Activated CD8-positive, alpha-beta T cell treated with anti-CD3 and anti-CD28 coated beads for 36 hours (primary cell): Measurements from ENCODE around the gene NFATC2. TPM values are rescaled to one million over a fixed set of nuclear protein-coding genes. Genes with fewer than 3 reads are reported as not detected.

Experiments
- ATAC-seq: fragments of 200-7000 bp; cut with Tn5 transposase; one replicate; pipeline ENCODE4 v1.10.0; 2021; ENCODE audit warnings: mild to moderate bottlenecking, moderate library complexity
- CTCF ChIA-PET: fragments of 350-600 bp; sonication (Branson Sonifier 250); formaldehyde crosslinking; loops from one replicate; lab custom pipeline; 2021; ENCODE audit warnings: antibody characterized with exemption; lab: Charles Lee
- POLR2A ChIA-PET: fragments of 350-600 bp; sonication (Branson Sonifier 250); formaldehyde crosslinking; loops from one replicate; lab custom pipeline; 2021; ENCODE audit warnings: antibody characterized with exemption; lab: Charles Lee
- DNase-seq: peaks from one replicate; pipeline ENCODE4 v3.0.0-alpha.2; 2020
- H3K27ac Mint-ChIP-seq: one replicate; pipeline ENCODE4 v1.8.0; 2021; ENCODE audit warnings: mild to moderate bottlenecking, mixed read lengths
- H3K27me3 Mint-ChIP-seq: one replicate; pipeline ENCODE4 v1.8.0; 2021; ENCODE audit warnings: mixed read lengths
- H3K36me3 Mint-ChIP-seq: one replicate; pipeline ENCODE4 v1.8.0; 2021; ENCODE audit warnings: low read depth, mixed read lengths
- H3K4me1 Mint-ChIP-seq: one replicate; pipeline ENCODE4 v1.8.0; 2021; ENCODE audit warnings: low read depth, mixed read lengths
- H3K4me3 Mint-ChIP-seq: one replicate; pipeline ENCODE4 v1.8.0; 2021; ENCODE audit warnings: mild to moderate bottlenecking, moderate library complexity, mixed read lengths
- H3K9me3 Mint-ChIP-seq: one replicate; pipeline ENCODE4 v1.8.0; 2021; ENCODE audit warnings: mixed read lengths
- CTCF ChIP-seq: fragments of 200-600 bp; IDR thresholded peaks from one replicate; pipeline ENCODE4 v1.8.0; 2022; ENCODE audit warnings: antibody characterized with exemption, mild to moderate bottlenecking
- intact Hi-C: fragments of 100-400 bp; cut with micrococcal nuclease; formaldehyde crosslinking; loops from one replicate; pipeline ENCODE4 v1.10.0; 2022
- total RNA-seq, 2 experiments: library from RNA; stranded (reverse); gene quantifications; one replicate each; pipeline ENCODE4 v1.2.3, GENCODE V29; 2021

NFATC2 gene
- total RNA-seq, 2 experiments from 2014 or later: 38.3 to 40.9 TPM

- H3K27me3 Mint-ChIP-seq: no peaks in the 10 kb centered on the region
- H3K4me1 Mint-ChIP-seq: peaks cover 42% of the 10 kb centered on the region
- ChIA-PET POLR2A (interaction anchor here (1.1 kb wide), 1 partner anchor 10 kb away, joined by 4 read pairs; no protein-coding TSS in a partner anchor), CTCF (no interaction called here)
- no peaks in the 10 kb centered on the region for H3K9me3 Mint-ChIP-seq
- intact Hi-C loops: no loop called here
- DNase-seq: no peak
- H3K27ac Mint-ChIP-seq: peak overlapping the region; percentile 11
- no peak overlapping the region for H3K4me3 Mint-ChIP-seq
- TF ChIP-seq CTCF: no peak
- peaks cover 68% of the 10 kb centered on the region for H3K36me3 Mint-ChIP-seq
- ATAC-seq: no peak
Observed at GRCh38 chr20:51437182-51437924, 105.2 kb downstream of the NFATC2 start.

- H3K27ac Mint-ChIP-seq: no peak overlapping the region
- CTCF ChIA-PET: no interaction called here
- POLR2A ChIA-PET: interaction anchor here (0.9 kb wide), 1 partner anchor 25 kb away, joined by 3 read pairs; no protein-coding TSS in a partner anchor
- intact Hi-C loops: no loop called here
- no peaks in the 10 kb centered on the region for H3K27me3 Mint-ChIP-seq
- peaks cover 52% of the 10 kb centered on the region for H3K4me1 Mint-ChIP-seq
- DNase-seq: no peak
- H3K36me3 Mint-ChIP-seq: peaks cover 67% of the 10 kb centered on the region
- TF ChIP-seq CTCF: no peak
- ATAC-seq: no peak
- no peak overlapping the region for H3K4me3 Mint-ChIP-seq
- H3K9me3 Mint-ChIP-seq: no peaks in the 10 kb centered on the region
Observed at GRCh38 chr20:51434580-51435247, 107.8 kb downstream of the NFATC2 start.

GRCh38 chr20:51434026-51434425 is 108.5 kb downstream of the NFATC2 start:
- Mint-ChIP-seq H3K36me3 (peaks cover 64% of the 10 kb centered on the region), H3K4me3 (no peak overlapping the region), H3K27ac (no peak overlapping the region), H3K4me1 (peaks cover 51% of the 10 kb centered on the region), H3K9me3 (no peaks in the 10 kb centered on the region), H3K27me3 (no peaks in the 10 kb centered on the region)
- no peak for TF ChIP-seq CTCF
- intact Hi-C loops: no loop called here
- POLR2A ChIA-PET: interaction anchor here (0.9 kb wide), 1 partner anchor 26 kb away, joined by 3 read pairs; no protein-coding TSS in a partner anchor
- no peak for ATAC-seq
- DNase-seq: no peak
- CTCF ChIA-PET: no interaction called here

- ChIA-PET CTCF (no interaction called here), POLR2A (no interaction called here)
- intact Hi-C loops: no loop called here
- H3K27me3 Mint-ChIP-seq: no peaks in the 10 kb centered on the region
- no peak overlapping the region for H3K27ac Mint-ChIP-seq
- H3K9me3 Mint-ChIP-seq: no peaks in the 10 kb centered on the region
- no peak overlapping the region for H3K4me3 Mint-ChIP-seq
- H3K4me1 Mint-ChIP-seq: peaks cover 44% of the 10 kb centered on the region
- DNase-seq (no peak), ATAC-seq (no peak)
- TF ChIP-seq CTCF: no peak
- peaks cover 60% of the 10 kb centered on the region for H3K36me3 Mint-ChIP-seq
Observed at GRCh38 chr20:51432875-51433274, 109.6 kb downstream of the NFATC2 start.

- no peaks in the 10 kb centered on the region for H3K27me3 Mint-ChIP-seq
- CTCF ChIA-PET: no interaction called here
Observed at GRCh38 chr20:51432251-51432784, 110.2 kb downstream of the NFATC2 start.

More at GRCh38 chr20:51432251-51432784, 110.2 kb downstream of the NFATC2 start:
- intact Hi-C loops: no loop called here
- DNase-seq (no peak), ATAC-seq (no peak)
- no peak for TF ChIP-seq CTCF
- Mint-ChIP-seq H3K4me3 (no peak overlapping the region), H3K36me3 (peaks cover 58% of the 10 kb centered on the region), H3K4me1 (peaks cover 44% of the 10 kb centered on the region), H3K9me3 (no peaks in the 10 kb centered on the region), H3K27ac (peak overlapping the region; percentile 9)
- POLR2A ChIA-PET: no interaction called here
